ENCODE data around the gene RHBDD2. TPM values are rescaled to one million over a fixed set of nuclear protein-coding genes. Genes with fewer than 3 reads are reported as not detected.

Gene RHBDD2
- total and polyA plus RNA-seq, 4 donors = 13.6 to 65.0 (median 37.3) TPM

DNA sequence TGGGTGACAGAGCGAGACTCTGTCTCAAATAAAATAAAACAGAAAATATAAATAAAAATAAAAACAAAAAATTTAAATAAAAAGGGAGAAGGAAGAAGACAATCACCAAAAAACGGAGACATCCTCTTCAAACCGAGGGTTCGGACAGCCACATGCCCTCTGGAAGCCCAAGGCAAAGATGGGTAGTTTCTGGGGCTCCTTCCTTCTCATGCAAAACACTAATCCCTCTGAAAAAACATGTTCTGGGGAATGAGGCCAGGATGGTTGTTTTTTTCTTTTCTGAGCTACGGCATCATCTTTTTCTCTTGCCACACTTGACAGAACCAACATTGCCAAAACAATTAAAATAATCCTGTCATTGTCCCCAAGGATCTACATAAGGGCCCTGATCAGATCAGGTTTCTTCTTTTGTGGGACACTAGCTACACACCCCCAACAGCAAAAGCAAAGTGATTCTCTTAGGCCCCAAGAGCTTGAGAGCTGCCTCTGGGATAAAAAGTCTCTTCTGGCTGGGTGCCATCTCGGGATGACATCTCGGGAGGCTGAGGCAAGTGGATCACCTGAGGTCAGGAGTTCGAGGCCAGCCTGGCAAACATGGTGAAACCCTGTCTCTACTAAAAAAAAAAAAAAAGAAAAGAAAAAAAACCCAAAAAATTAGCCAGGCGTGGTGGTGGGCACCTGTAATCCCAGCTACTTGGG is 21.9 kb downstream of the RHBDD2 start:
- H3K4me3 ChIP-seq (ENCODE audit: low read depth in 1 of 3, low read length in 3 of 3) = no peak overlapping the region
- no peaks in the 10 kb centered on the region for H3K9me3 ChIP-seq (ENCODE audit: control insufficient read depth in 4 of 4, low read length in 3 of 4)
- H3K9ac ChIP-seq (ENCODE audit: low read depth in 1 of 2, low read length in 2 of 2) = no peak overlapping the region
- DNase-seq (ENCODE audit: low spot score) = no peak
- peaks cover 0 to 8% (median 6%) of the 10 kb centered on the region in 4 donors for H3K4me1 ChIP-seq (ENCODE audit: control insufficient read depth in 4 of 4, insufficient read depth in 4 of 4, low read length in 3 of 4)
- no peaks in the 10 kb centered on the region for H3K27me3 ChIP-seq (ENCODE audit: control insufficient read depth in 4 of 4, insufficient read depth in 4 of 4, low read length in 3 of 4)
- no peaks in the 10 kb centered on the region for H3K36me3 ChIP-seq (ENCODE audit: control insufficient read depth in 4 of 4, insufficient read depth in 3 of 4, low read depth in 1 of 4, low read length in 3 of 4)
- WGBS = 91% methylated on average over 9 of the region's 9 CpGs
- TF ChIP-seq, protein P1, sequence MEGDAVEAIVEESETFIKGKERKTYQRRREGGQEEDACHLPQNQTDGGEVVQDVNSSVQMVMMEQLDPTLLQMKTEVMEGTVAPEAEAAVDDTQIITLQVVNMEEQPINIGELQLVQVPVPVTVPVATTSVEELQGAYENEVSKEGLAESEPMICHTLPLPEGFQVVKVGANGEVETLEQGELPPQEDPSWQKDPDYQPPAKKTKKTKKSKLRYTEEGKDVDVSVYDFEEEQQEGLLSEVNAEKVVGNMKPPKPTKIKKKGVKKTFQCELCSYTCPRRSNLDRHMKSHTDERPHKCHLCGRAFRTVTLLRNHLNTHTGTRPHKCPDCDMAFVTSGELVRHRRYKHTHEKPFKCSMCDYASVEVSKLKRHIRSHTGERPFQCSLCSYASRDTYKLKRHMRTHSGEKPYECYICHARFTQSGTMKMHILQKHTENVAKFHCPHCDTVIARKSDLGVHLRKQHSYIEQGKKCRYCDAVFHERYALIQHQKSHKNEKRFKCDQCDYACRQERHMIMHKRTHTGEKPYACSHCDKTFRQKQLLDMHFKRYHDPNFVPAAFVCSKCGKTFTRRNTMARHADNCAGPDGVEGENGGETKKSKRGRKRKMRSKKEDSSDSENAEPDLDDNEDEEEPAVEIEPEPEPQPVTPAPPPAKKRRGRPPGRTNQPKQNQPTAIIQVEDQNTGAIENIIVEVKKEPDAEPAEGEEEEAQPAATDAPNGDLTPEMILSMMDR (IDR thresholded peaks at IDR 0.05; ENCODE audit: low read depth, low read length, missing input control) = no peak
- TF ChIP-seq FOXA2 (IDR thresholded peaks at IDR 0.05) (no peak), JUND (IDR thresholded peaks at IDR 0.05) (no peak)
- TF ChIP-seq, protein P2, sequence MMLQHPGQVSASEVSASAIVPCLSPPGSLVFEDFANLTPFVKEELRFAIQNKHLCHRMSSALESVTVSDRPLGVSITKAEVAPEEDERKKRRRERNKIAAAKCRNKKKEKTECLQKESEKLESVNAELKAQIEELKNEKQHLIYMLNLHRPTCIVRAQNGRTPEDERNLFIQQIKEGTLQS (IDR thresholded peaks at IDR 0.05) = no peak
- TF ChIP-seq, protein P3, sequence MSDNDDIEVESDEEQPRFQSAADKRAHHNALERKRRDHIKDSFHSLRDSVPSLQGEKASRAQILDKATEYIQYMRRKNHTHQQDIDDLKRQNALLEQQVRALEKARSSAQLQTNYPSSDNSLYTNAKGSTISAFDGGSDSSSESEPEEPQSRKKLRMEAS (IDR thresholded peaks at IDR 0.05) = no peak
- no peak overlapping the region for H3K27ac ChIP-seq (ENCODE audit: low read depth in 1 of 2, low read length in 2 of 2)

DNA sequence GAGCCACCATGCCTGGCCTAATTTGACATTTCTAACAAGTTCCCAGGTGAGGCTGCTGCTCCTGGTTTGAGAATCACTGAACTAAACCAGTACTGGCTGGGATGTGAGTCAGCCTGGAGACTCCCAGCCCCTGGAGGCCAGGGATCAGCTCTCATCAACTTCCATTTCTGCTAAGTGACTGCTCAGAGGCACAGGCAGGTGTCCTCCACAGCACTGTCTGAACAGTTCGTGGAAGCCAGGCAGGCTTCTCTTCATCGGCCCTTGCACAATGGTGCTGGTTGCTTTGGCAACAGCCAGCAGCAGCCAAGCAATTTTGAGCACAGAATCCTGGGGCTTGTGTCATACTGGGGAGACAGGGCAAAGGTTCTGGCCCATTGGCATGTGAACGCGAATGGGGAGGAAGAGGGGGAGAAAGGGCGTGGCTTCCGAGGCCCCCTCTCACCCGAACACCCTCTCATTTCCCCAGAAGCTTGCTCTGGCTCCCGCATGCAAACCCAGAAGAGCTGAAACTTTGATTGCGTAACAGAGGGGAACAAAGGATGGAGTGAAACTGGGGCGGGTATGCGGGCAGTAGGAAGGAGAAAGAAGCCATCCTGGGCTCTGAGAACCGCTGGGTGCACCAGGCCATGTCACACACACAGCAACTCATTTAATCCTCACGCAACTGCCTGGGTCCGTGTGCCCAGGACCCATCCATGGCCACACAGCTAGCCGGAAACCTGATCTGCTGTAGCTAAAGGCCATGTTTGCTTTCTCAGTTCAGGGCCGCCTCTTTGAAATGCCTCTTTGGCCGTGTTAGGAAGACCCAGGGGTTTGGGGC is 27.2 kb downstream of the RHBDD2 start:
- TF ChIP-seq JUND (IDR thresholded peaks at IDR 0.05) (peak; percentile 53 to 74), SP1 (IDR thresholded peaks at IDR 0.05) (peak; percentile 94), NR2F2 (IDR thresholded peaks at IDR 0.05) (peak; percentile 77), YY1 (IDR thresholded peaks at IDR 0.05) (peak; percentile 90), HNF4A (conservative IDR thresholded peaks at IDR 0.05) (peak; percentile 86 to 92), FOXA2 (IDR thresholded peaks at IDR 0.05) (peak; percentile 44), GABPA (IDR thresholded peaks at IDR 0.05 in 1 of 2, conservative IDR thresholded peaks at IDR 0.05 in 1 of 2) (peak in 1 of 2 donors; percentile 17), EGR1 (IDR thresholded peaks at IDR 0.05; ENCODE audit: low read depth in 2 of 2) (peak; percentile 12 to 64), FOXA1 (IDR thresholded peaks at IDR 0.05) (peak; percentile 54), TAF1 (conservative IDR thresholded peaks at IDR 0.05) (peak; percentile 62), HNF4G (IDR thresholded peaks at IDR 0.05) (peak; percentile 75), RXRA (IDR thresholded peaks at IDR 0.05) (peak; percentile 84 to 96), RAD21 (IDR thresholded peaks at IDR 0.05) (peak; percentile 52 to 62)
- TF ChIP-seq, protein P1 (IDR thresholded peaks at IDR 0.05; ENCODE audit: low read depth, low read length, missing input control) = no peak
- TF ChIP-seq, protein P3 (IDR thresholded peaks at IDR 0.05) = peak; percentile 82
- TF ChIP-seq, protein P4, sequence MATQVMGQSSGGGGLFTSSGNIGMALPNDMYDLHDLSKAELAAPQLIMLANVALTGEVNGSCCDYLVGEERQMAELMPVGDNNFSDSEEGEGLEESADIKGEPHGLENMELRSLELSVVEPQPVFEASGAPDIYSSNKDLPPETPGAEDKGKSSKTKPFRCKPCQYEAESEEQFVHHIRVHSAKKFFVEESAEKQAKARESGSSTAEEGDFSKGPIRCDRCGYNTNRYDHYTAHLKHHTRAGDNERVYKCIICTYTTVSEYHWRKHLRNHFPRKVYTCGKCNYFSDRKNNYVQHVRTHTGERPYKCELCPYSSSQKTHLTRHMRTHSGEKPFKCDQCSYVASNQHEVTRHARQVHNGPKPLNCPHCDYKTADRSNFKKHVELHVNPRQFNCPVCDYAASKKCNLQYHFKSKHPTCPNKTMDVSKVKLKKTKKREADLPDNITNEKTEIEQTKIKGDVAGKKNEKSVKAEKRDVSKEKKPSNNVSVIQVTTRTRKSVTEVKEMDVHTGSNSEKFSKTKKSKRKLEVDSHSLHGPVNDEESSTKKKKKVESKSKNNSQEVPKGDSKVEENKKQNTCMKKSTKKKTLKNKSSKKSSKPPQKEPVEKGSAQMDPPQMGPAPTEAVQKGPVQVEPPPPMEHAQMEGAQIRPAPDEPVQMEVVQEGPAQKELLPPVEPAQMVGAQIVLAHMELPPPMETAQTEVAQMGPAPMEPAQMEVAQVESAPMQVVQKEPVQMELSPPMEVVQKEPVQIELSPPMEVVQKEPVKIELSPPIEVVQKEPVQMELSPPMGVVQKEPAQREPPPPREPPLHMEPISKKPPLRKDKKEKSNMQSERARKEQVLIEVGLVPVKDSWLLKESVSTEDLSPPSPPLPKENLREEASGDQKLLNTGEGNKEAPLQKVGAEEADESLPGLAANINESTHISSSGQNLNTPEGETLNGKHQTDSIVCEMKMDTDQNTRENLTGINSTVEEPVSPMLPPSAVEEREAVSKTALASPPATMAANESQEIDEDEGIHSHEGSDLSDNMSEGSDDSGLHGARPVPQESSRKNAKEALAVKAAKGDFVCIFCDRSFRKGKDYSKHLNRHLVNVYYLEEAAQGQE (IDR thresholded peaks at IDR 0.05) = peak; percentile 69
- TF ChIP-seq, protein P5, sequence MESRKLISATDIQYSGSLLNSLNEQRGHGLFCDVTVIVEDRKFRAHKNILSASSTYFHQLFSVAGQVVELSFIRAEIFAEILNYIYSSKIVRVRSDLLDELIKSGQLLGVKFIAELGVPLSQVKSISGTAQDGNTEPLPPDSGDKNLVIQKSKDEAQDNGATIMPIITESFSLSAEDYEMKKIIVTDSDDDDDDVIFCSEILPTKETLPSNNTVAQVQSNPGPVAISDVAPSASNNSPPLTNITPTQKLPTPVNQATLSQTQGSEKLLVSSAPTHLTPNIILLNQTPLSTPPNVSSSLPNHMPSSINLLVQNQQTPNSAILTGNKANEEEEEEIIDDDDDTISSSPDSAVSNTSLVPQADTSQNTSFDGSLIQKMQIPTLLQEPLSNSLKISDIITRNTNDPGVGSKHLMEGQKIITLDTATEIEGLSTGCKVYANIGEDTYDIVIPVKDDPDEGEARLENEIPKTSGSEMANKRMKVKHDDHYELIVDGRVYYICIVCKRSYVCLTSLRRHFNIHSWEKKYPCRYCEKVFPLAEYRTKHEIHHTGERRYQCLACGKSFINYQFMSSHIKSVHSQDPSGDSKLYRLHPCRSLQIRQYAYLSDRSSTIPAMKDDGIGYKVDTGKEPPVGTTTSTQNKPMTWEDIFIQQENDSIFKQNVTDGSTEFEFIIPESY (IDR thresholded peaks at IDR 0.05) = peak; percentile 68
- TF ChIP-seq, protein P2 (IDR thresholded peaks at IDR 0.05) = peak; percentile 71
- 20% methylated on average over 17 of the region's 17 CpGs for WGBS
- no peaks in the 10 kb centered on the region for H3K36me3 ChIP-seq (ENCODE audit: control insufficient read depth in 4 of 4, insufficient read depth in 3 of 4, low read depth in 1 of 4, low read length in 3 of 4)
- DNase-seq (ENCODE audit: low spot score) = peak; percentile 65
- H3K27me3 ChIP-seq (ENCODE audit: control insufficient read depth in 4 of 4, insufficient read depth in 4 of 4, low read length in 3 of 4) = no peaks in the 10 kb centered on the region
- peak overlapping the region in 1 of 2 donors; percentile 51 for H3K9ac ChIP-seq (ENCODE audit: low read depth in 1 of 2, low read length in 2 of 2)
- H3K9me3 ChIP-seq (ENCODE audit: control insufficient read depth in 4 of 4, low read length in 3 of 4) = no peaks in the 10 kb centered on the region
- peak overlapping the region; percentile 88 to 91 for H3K27ac ChIP-seq (ENCODE audit: low read depth in 1 of 2, low read length in 2 of 2)
- H3K4me3 ChIP-seq (ENCODE audit: low read depth in 1 of 3, low read length in 3 of 3) = no peak overlapping the region
- H3K4me1 ChIP-seq (ENCODE audit: control insufficient read depth in 4 of 4, insufficient read depth in 4 of 4, low read length in 3 of 4) = peaks cover 8 to 27% (median 16%) of the 10 kb centered on the region in 4 donors

Data from liver (tissue), 9 donors.